Left kidney (tissue), 2 donors: ENCODE measurements around the gene DYRK1A. TPM values are rescaled to one million over a fixed set of nuclear protein-coding genes. Genes with fewer than 3 reads are reported as not detected.

ENCODE experiments used
- DNase-seq: peaks from one replicate; pipeline ENCODE4 v3.0.0-alpha.2; 2013
- polyA plus RNA-seq: library from polyadenylated mRNA; unstranded; fragments of 120-200 nt; gene quantifications from one replicate; pipeline ENCODE4 v1.2.1, GENCODE V29; 2013; ENCODE audit not compliant: insufficient read length

DYRK1A gene
- polyA plus RNA-seq, 1 donor = 77.0 TPM

DNA sequence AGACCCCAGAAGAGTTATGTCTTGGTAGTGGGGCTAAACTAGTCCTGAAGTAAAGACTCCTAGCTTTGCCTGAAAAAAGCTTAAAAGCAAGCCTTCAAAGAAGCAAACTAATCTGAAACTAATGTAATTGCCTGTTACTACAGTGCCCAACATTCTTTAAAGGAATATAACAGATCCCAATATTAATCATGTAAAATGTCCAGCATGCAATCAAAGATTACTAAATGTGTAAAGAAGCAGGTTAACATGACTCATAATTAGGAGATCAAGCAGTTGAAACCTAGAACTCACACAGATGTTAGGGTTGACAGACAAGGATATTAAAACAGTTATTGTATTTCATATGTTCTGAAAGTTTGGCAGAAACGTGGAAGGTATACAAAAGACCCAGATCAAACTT, 17.8 kb downstream of the DYRK1A start:
- DNase-seq = no peak

DNA sequence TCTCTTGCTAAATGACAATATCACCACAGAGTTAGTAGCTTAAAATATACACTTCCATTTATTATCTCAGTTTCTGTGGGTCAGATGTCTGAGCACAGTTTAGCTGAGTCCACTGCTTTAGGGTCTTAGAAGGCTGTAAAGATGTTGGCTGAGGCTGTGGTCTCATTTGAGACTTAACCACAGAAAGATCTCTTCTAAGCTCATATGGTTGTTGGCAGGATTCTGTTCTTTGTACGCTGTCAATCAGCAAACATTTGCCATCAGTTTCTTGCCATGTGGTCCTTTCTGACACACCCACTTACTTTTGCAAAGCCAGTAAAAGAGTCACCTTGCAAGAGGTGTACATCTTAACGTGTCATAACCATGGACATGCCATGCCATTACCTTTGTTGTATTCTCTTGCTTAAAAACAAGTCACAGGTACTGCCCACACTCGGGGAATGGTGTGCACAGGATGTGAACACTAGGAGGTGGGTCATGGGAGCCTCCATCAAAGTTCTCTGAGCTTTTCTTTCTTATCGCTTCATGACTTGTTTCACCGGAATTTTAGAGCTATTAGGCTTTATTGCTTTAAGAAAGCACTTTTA, 18.7 kb downstream of the DYRK1A start:
- DNase-seq = no peak

DNA sequence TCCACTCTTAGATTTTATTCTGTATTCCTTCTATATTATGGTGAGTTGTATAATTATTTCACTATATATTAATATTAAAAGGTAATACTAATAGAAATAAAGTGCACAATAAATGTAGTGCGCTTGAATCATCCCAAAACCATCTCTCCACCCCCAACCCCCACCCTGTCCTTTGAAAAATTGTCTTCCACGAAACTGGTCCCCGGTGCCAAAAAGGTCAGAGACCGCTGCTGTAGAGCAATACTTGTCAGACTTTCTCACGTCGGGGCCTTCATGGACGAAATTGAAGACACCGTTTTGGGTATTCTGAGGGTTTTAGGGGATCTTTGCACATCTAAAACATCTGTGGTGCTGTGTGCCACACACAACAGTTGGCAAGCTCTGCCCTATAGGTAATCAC, 19.6 kb downstream of the DYRK1A start:
- DNase-seq = no peak

DNA sequence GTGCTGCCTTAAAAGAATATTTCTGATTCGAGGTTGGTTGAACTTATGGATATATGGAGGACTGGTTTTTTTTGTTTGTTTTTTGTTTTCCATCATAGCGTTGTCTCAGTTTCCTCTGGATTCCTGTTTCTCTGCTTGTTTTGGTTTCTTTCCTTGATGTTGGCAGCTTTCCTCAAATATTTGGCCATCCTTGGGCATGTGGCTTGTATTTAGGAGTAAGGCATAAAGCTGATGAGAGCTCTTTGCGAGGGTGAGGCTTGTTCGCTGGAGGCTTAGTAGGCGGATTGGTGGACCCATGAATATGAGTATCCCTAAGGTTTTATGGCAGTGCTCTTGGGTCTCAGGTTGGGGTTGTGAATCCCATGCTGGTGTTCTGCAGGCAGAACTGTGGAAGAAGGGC, 22.9 kb downstream of the DYRK1A start:
- no peak for DNase-seq

DNA sequence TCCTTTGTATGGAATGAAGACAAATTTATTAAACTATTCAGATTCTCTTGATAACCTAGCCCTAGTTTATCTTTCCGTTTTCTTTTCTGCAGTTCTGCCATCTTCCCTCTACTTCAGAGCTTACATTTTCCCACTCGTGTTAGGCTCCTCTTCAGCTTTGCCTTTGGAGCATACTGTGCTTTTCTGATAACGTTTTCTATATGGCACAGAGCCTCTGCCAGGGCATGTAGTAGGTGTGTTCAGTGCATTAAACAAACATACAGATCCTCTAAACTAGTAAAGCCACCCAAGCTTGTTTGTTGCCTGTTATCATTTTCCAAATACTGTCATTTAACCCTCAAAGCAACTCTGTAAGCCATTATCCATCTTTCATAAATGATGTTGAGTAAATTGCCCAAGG, 25.1 kb downstream of the DYRK1A start:
- DNase-seq = no peak

DNA sequence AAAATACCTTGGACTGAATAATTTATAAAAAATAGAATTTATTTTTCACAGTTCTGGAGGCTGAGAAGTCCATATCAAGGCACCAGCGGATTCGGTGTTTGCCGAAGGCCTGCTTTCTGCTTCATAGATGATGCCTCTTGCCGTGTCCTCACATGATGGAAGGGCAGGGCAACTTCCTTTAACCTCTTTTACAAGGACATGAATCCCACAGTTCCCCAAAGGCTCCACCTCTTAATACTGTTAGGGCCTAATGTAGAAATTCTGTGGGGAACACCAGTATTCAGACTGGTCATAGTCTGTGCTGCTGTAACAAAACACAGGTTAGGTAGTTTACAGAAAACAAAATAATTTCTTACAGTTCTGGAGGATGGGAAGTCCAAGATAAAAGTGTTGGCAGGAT, 25.9 kb downstream of the DYRK1A start:
- no peak for DNase-seq

DNA sequence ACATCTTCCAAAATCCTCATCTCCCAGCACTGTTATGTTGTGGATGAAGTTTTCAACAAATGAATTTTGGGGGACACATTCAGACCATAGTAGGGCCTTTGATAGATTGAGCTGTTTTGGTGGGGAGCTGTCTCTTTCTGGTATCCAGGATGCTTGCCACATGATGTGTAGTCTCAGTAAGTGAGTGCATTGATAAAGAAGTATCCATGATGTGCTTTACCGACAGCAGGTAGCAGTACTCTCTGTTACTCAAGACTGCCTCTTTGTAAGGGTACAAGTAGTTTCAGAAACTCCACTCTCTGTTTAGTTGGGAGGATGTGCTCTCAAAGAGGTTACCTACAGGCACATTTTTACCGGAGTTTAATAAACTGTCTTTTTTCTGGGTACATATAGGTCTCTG, 26.5 kb downstream of the DYRK1A start:
- DNase-seq = no peak

DNA sequence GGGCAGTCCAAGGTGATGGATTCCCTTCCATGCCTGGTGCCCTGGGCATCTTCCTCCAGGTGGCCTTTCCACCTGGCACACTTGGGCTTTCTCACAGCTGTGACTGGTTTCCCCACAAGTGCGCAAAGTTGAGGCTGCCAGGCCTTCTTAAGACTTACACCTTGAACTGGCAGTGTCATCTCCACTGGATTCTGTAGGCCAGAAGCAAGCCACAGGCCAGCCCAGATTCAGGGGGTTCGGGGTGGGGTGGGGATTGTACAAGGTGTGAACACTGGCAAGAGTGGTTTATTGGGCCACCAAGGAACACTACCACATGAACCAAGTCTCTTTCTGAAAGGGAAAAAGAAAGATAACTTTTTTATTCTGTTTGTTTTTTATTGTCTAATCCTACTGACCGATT, 27.2 kb downstream of the DYRK1A start:
- DNase-seq = no peak

DNA sequence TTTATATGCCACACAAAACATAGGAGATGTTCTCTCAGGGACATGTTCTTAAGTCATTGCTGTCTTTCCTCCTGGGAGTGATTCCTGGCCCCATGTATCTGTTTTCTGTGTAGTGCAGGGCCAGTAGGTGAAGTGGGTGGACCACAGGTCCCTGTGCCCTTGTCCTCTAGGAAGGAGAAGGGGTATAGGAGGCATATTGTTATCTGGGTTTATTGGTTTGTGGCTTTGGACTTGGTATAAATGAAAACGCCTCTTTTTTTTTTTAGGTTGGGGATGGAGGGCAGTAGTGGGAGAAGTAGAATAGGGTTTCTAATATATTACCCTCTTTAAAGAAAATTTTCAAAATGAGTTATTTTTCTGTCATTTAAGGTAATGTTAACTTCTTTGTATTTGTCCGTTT, 29.4 kb downstream of the DYRK1A start:
- DNase-seq = no peak

DNA sequence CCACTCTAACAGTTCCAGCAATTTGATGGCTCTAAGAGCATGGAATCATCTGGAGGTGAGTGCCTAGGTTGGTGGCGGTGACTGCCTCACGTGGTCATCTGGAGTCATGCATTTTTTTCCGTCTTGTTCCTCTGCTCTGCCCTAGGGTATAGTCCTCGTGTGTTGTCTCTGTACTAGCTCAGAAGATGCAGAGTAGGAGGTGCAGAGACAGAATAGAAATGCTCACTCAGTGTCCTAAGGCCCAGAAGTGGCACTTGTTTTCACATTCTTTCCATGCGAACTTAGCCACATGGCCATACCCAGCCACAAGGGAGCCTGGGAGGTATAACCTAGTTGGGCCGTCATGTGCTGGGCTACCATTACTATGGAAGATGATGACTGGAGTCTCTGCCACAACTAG, 30.3 kb downstream of the DYRK1A start:
- no peak for DNase-seq

DNA sequence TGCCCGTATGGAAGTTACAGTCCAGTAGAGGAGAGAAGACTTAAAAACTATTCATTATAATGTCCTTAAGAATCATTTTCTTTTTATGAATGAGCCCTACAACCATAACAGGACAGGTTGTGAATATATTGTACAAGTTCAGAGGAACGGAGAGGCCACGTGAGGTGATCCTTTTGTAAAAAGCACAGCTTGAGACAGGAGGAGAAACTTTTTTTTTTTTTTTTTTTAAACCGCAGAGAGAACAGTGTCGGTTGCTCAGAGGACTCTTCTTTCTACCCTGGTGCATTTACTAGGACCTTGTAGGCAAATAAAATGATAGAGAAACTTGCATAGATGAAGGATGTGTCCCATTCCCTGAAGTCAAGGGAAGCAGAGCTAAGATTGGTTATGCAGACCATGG, 32.1 kb downstream of the DYRK1A start:
- DNase-seq = no peak

DNA sequence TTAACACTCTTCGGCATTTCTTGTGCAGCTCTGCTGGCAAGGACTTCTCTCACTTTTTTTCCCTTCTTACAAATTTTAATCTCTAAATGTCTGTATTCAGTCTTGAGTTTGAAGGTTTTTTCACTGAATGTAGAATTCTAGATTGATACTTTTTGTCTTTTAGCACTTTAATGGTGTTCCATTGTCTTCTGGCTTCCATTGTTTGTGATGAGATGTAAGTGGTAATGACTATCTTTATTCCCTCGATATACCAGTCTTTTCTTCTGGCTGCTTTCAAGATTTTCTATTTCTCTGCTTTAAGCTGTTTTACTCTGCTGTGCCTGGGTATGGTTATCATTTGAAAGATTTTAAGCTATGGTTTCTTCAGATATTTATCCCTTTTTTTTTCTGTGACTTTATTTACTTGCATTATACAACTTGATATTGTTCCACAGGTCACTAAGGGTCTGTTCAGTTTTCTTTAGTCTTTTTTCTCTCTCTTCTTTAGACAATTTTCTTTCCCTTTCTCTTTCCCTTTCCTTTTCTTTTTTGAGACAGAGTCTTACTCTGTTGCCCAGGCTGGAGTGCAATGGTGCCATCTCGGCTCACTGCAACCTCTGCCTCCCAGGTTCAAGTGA, 35.8 kb downstream of the DYRK1A start:
- DNase-seq = no peak

DNA sequence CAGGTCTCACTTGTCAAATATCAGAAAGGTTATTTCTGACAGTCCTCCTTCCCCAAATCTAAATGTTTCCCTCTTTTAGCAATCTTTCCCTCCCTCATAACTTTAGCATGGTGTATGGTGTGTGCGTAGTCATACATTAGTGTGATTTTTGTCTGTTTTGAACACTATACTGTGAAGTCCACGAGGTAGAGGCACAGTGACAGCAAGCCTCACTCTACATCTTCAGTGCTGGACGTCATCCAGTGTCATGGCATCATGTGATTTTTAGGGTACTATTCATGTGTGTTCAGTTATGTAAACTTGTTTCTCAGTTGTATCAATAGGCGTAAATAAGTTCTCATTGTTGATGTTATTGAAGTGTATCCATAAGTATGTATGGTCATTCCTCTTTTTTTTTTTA, 39.1 kb downstream of the DYRK1A start:
- DNase-seq = no peak

DNA sequence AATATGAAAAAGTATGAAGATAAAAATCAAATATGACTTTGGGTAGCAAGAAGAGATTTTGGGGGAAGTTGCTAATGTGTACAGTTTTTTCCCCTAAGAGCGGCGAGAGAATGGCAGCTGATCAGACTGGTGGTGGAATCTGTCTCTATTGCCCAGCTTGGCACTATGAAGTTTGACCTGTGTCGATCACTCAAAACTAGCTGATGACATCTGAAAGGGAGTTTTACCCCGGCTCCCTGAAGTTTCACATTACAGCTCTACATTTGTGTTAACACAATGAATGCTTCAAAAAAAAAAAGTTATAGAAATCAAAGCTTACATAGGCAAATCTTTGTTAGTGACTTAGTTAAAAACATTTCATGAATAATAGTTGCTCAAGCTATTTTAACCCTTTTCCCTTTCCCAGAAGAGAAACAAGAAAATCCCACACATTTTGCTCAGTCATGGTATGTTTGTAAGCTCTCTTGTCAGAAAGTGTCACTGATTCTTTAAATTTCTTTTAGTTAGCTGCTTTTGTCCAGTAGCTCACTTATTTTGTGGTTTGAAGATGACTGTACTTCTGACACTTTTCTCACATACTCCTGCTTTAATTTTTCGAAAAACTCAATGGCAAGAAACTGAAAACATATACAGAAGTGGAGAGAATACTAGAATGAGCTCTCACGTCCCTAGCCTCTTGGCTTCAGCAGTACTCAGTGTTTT, 41.3 kb downstream of the DYRK1A start:
- DNase-seq = no peak

DNA sequence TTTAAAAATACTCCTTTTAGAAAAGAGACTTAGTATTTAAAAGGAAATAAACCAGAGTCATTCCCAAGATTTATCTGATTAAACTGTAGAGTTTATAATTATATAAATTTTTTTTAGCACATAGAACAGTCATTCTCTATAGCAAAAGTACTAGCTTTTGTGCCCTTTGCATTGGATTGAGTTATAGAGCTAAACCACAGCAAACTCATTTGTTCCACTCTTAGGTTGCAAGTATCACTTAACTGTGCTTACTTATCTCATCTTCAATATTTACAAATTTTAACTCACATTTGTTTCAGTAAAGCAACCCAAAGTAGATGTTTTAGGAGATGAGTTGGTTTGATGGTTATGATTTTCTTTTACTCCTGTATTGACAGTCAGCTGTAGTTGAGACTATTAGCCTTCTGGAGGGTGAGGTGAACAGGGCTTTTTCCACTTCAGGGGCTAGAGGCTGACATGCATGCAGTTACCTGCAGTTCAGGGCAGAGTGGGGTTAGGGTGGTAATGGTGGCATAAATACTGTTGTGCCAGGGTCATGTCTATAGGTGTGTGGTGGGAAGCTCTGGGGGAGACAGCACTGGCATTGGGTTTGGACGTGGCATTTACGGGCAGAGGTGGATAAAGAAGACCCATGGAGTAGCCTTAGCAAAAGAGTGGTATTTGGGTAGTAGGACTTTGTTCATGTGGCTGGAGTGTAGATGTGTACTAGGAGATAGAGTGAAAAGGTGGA, 42.1 kb downstream of the DYRK1A start:
- no peak for DNase-seq

DNA sequence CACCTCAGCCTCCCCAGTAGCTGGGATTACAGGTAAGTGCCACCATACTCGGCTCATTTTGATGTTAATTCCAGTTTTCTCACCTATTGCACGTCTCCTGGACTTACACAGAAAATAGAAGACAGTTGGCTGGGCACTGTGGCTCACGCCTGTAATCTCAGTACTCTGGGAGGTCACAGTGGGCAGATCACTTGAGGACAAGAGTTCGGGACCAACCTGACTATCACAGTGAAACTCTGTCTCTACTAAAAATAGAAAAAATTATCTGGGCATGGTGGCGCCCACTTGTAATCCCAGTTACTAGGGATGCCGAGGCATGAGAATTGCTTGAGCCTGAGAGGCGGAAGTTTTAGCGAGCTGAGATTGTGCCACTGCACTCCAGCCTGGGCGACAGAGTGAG, 44.1 kb downstream of the DYRK1A start:
- DNase-seq = no peak

DNA sequence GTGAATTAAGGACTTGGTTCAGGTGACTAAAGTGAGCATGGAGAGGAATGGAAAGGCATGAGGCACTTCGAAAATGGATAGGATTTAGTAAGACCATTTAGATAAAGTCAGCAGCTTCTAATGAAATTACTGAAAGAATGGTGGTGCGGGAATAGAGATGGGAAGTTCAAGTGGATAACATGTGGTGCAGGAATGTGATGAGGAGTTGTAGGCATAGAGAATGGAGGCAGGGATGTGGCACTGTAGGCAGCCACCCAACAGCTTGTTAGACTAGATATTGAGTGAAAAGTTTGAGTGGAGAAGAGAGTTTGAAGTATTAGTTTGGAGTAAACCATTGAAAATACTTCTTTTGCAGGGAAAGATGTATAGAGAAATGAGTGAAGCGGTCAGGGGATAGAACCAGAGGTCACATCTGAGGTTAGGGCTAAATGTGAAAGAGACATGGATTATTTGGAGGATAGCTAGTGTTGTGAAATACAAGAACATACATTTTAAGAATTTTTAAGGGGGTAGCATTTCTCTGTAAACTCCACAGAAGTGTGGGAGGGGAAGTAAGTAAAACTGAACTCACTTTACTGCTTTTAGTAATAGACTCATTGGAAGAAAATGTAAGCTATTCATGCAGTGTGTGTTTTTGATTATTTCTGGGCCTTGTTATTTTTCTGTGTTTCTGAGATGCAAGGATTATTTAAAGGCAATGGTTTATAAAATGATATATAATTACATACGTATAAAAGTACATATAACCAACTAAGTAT, 46.2 kb downstream of the DYRK1A start:
- DNase-seq = no peak

DNA sequence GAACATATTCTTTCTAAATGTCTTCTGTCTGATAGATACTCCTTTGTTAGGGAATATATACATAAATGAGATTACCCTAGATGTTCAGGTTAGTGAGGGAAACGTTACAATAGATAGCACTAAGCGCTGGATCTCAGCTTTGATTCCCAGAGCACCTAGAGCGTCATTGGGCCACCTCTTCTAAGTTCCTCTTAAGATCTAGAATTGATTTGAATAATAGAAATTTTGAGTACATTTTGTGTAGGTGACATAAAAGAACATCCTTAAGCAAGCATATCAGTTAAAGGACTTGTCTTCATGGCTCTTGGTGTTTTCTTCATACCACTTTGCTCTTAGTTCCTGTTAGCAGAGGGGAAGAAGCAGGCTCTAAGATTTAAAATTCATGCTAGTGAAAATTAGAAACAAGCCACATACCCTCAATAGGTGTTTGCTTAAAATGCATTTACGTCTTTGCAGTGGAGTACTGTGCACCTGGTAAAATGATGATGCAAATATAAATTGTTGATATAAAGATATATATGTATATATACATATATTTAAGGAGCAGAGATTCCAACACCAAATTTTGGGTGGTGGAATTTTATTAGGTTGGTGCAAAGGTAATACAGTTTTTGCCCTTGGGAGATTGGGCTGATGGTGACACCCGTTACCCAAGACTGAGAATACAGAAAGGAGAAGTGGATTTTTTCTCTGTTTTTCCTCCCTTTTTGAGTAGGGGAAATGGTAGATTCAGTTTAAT, 47.1 kb downstream of the DYRK1A start:
- no peak for DNase-seq

DNA sequence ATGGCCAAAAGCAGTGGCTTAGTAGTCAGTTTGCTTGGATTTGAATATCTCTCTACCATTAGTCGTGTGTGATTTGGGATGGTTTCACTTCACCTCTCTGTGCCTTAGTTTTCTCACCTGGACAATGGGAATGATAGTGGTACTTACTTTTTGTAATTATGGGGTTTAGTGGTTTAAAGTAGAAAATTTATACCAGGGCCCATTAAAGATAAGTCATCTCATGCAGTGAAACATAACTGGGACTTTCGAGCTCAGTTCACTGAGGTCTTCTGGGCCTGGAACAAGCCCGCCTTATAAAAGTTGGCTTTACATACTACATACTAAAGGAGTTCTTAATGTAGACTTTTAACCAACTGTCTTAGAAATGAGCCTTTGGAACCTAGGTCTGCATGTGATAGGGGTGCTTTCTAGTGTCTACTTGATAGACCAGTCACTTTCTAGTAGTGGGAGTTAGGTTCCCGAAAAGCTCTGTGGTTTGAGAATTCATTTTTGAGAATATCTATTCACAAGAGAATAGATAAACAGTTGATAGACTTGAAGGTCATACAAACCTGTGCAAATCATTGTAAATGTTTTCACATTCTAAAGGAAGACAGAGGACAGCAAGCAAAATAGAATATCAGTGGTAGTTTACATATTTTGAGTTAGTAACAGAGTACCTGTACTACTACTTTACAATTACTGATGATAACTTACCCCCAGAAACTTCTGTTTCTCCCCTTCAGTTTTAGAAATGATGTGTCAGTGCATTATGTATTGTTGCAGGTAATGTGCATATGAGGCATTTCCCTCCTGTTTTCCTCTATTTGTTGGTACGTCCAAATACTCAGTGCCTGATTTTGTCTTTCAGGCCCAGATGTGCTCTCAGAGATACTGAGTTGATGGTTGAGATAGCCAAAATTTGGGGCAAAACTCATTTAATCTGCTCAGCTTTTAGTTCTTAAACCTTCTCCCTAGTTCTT, 48.0 kb downstream of the DYRK1A start:
- DNase-seq = no peak

DNA sequence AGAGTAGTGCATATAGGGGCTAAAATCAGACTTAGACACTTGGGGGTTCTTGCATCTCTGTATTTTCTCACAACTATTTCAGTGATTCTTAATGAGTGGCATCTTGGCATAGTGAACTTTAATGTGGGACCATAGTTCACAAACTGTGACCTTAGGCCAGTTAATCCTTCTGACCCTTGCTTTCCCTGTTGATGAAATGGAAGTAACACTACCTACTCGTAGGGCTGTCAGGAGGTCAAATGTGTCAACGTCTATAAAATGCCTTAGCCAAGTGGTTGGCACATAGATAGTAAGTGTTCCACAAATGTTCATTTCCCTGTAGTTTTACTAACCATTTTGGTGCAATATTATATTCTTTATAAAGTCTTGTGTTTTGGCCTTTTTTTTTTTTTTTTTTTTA, 49.4 kb downstream of the DYRK1A start:
- DNase-seq = no peak

DNA sequence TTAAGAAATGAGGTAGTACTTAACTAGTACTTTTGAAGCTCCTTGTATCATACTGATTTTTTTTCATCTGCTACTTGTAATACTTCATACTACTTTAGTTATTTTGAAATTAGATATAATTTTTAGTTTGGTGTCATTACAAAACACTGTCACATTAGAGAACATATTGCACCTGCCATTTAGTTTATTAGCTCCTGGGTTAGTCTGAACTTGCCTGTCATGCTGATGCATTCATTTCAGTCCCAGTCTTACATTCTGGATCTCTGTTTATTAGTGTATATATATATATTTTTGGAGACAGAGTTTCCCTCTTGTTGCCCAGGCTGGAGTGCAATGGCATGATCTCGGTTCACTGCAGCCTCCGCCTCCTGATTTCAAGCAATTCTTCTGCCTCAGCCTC, 50.3 kb downstream of the DYRK1A start:
- no peak for DNase-seq
